ENCODE measurements around the gene CYP3A4. TPM values are rescaled to one million over a fixed set of nuclear protein-coding genes. Genes with fewer than 3 reads are reported as not detected.
"Not testable (repeated sequence)": the region's sequence is repeated elsewhere in the genome, so short reads cannot be mapped to it uniquely, and the experiment has no call there.

The CYP3A4 gene
- total RNA-seq, 1 donor from 2014 or later = not detected

DNA sequence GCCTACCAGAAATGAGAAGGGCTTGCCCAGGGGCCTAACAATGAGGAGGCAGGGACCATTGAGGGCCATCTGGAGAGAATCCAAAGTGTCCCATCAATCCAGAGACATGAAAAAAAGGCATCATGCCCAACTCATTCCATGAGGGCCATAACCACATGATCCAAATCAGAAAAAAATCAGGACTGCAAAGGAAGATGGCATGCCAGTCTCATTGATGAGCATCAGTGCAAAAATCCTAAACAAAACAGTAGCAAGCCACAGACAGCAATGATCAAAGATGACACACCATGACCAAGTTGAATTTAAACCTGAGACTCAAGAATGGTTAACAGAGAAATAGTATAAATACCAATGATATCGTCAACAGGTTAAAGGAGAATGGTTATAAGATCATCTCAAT, 7.0 kb upstream of the CYP3A4 start:
- Histone ChIP-seq H3K27me3 (no peaks in the 10 kb centered on the region), H3K4me1 (no peaks in the 10 kb centered on the region), H3K36me3 (no peaks in the 10 kb centered on the region), H3K27ac (no peak overlapping the region), H3K4me3 (no peak overlapping the region), H3K9me3 (no peaks in the 10 kb centered on the region)
- ATAC-seq = no peak
- intact Hi-C loops (cut with DNase I) = no loop called here
- DNase-seq = no peak
- TF ChIP-seq, protein P1, sequence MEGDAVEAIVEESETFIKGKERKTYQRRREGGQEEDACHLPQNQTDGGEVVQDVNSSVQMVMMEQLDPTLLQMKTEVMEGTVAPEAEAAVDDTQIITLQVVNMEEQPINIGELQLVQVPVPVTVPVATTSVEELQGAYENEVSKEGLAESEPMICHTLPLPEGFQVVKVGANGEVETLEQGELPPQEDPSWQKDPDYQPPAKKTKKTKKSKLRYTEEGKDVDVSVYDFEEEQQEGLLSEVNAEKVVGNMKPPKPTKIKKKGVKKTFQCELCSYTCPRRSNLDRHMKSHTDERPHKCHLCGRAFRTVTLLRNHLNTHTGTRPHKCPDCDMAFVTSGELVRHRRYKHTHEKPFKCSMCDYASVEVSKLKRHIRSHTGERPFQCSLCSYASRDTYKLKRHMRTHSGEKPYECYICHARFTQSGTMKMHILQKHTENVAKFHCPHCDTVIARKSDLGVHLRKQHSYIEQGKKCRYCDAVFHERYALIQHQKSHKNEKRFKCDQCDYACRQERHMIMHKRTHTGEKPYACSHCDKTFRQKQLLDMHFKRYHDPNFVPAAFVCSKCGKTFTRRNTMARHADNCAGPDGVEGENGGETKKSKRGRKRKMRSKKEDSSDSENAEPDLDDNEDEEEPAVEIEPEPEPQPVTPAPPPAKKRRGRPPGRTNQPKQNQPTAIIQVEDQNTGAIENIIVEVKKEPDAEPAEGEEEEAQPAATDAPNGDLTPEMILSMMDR (IDR thresholded peaks at IDR 0.05) = no peak

GRCh38 chr7:99790407-99790806, 6.4 kb upstream of the CYP3A4 start:
- Histone ChIP-seq H3K27me3 (no peaks in the 10 kb centered on the region), H3K36me3 (no peaks in the 10 kb centered on the region)
- TF ChIP-seq, protein P1 (IDR thresholded peaks at IDR 0.05) = no peak

GRCh38 chr7:99789441-99790070, 5.6 kb upstream of the CYP3A4 start:
- Histone ChIP-seq H3K4me3 (no peak overlapping the region), H3K27ac (no peak overlapping the region), H3K36me3 (no peaks in the 10 kb centered on the region), H3K27me3 (no peaks in the 10 kb centered on the region), H3K4me1 (no peaks in the 10 kb centered on the region), H3K9me3 (no peaks in the 10 kb centered on the region)
- ATAC-seq = no peak
- intact Hi-C loops (cut with DNase I) = no loop called here
- TF ChIP-seq, protein P1 (IDR thresholded peaks at IDR 0.05) = no peak
- DNase-seq = no peak

More at GRCh38 chr7:99790407-99790806, 6.4 kb upstream of the CYP3A4 start:
- Histone ChIP-seq H3K27ac (no peak overlapping the region), H3K9me3 (no peaks in the 10 kb centered on the region), H3K4me3 (no peak overlapping the region), H3K4me1 (no peaks in the 10 kb centered on the region)
- intact Hi-C loops (cut with DNase I) = no loop called here
- no peak for DNase-seq
- ATAC-seq = no peak

- H3K4me3 ChIP-seq = no peak overlapping the region
- no peaks in the 10 kb centered on the region for H3K27me3 ChIP-seq
- H3K9me3 ChIP-seq = no peaks in the 10 kb centered on the region
- no peaks in the 10 kb centered on the region for H3K4me1 ChIP-seq
- H3K27ac ChIP-seq = no peak overlapping the region
- intact Hi-C loops (cut with DNase I) = no loop called here
- DNase-seq (no peak), ATAC-seq (peak; percentile 62)
- no peaks in the 10 kb centered on the region for H3K36me3 ChIP-seq
- TF ChIP-seq, protein P1 (IDR thresholded peaks at IDR 0.05) = no peak
Observed at GRCh38 chr7:99788554-99788953, 4.6 kb upstream of the CYP3A4 start.

GRCh38 chr7:99786726-99787335, 2.8 kb upstream of the CYP3A4 start:
- Histone ChIP-seq H3K4me3 (no peak overlapping the region), H3K4me1 (no peaks in the 10 kb centered on the region), H3K27ac (no peak overlapping the region), H3K27me3 (no peaks in the 10 kb centered on the region), H3K9me3 (no peaks in the 10 kb centered on the region), H3K36me3 (no peaks in the 10 kb centered on the region)
- TF ChIP-seq, protein P1 (IDR thresholded peaks at IDR 0.05) = no peak
- DNase-seq (no peak), ATAC-seq (no peak)
- intact Hi-C loops (cut with DNase I) = no loop called here

DNA sequence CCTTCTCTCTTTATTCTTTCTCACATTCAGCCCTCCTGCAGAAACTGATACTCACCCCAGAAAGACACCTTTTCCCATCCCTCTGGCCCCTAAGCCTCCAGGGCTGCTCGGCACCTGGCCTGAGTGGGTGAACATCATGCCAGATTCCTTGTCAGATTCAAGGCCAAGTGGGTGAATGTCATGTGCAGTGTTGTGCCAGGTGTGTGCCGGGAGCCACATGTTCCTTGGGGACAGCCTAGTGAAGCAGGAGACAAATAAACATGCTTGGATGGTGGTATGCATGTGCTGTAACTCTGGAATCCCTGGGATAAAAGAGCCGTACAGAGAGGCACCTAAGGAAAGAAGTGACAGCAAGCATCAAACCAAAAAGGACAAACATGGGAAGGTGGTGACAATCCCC, 1.7 kb upstream of the CYP3A4 start:
- H3K27me3 ChIP-seq; intact Hi-C loops (cut with DNase I); H3K9me3 ChIP-seq; H3K27ac ChIP-seq; ATAC-seq; H3K36me3 ChIP-seq; H3K4me1 ChIP-seq; H3K4me3 ChIP-seq; DNase-seq: not testable (repeated sequence)

Data from upper lobe of right lung (tissue), 1 donor.